Effector CD4-positive, alpha-beta T cell (primary cell): ENCODE results near the gene PLD4.
"Not testable (repeated sequence)": the region's sequence is repeated elsewhere in the genome, so short reads cannot be mapped to it uniquely, and the experiment has no call there.

ENCODE experiments used
- DNase-seq: peaks from one replicate; pipeline ENCODE4 v3.0.0-alpha.2; 2020

The PLD4 gene

DNA sequence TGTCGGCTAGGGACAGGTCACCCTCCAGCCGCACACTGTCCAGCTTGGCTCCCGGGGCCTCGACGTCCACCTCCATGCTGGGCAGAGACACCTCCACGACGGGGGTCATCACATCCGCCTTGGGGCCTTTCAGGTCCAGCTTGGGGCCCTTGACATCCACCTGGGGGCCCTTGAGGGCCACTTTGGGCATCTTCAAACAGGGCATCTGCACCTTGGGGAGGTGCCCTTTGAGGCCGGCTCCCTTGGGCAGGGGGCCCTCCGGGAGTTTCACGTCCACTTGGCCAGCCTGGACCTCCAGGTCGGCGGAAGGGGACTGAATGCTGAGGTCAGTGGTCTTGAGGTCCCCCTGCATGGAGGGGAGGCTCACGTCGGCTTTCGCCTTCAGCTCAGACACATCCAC is 17.9 kb downstream of the PLD4 start:
- no peak for DNase-seq

DNA sequence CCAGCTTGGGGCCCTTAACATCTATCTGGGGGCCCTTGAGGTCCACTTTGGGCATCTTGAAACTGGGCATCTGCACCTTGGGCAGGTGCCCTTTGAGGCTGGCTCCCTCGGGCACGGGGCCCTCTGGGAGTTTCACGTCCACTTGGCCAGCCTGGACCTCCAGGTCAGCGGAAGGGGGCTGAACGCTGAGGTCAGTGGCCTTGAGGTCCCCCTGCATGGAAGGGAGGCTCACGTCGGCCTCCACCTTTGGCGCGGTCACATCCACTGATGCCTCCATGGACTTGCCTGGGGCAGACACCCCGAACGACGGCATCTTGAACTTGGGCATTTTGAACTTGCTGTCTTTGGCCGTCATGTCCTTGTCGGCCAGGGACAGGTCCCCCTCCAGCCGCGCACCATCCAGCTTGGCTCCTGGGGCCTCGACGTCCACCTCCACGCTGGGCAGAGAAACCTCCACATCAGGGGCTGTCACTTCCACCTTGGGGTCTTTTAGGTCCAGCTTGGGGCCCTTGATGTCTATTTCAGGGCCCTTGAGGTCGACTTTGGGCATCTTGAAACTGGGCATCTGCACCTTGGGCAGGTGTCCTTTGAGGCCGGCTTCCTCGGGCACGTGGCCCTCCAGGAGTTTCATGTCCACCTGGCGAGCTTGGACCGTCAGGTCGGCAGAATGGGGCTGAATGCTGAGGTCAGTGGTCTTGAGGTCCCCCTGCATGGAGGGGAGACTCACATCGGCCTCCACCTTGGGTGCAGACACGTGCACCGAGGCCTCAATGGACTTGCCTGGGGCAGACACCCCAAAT is 18.7 kb downstream of the PLD4 start:
- not testable (repeated sequence) for DNase-seq

- DNase-seq: not testable (repeated sequence)
Measured at GRCh38 chr14:104944016-104944308, 19.3 kb downstream of the PLD4 start.

- not testable (repeated sequence) for DNase-seq
Measured at GRCh38 chr14:104944436-104945205, 19.9 kb downstream of the PLD4 start.

- not testable (repeated sequence) for DNase-seq
Measured at GRCh38 chr14:104945266-104945665, 20.6 kb downstream of the PLD4 start.

- DNase-seq: not testable (repeated sequence)
Measured at GRCh38 chr14:104945986-104946965, 21.6 kb downstream of the PLD4 start.

DNA sequence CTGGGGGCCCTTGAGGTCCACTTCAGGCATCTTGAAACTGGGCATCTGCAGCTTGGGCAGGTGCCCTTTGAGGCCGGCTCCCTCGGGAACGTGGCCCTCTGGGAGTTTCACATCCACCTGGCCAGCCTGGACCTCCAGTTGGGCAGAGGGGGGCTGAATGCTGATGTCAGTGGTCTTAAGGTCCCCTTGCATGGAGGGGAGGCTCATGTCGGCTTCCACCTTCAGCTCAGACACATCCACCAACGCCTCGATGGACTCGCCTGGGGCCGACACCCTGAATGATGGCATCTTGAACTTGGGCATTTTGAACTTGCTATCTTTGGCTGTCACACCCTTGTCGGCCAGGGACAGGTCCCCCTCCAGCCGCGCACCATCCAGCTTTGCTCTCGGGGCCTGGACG is 22.5 kb downstream of the PLD4 start:
- DNase-seq: not testable (repeated sequence)

- not testable (repeated sequence) for DNase-seq
Measured at GRCh38 chr14:104947881-104948735, 23.4 kb downstream of the PLD4 start.

DNA sequence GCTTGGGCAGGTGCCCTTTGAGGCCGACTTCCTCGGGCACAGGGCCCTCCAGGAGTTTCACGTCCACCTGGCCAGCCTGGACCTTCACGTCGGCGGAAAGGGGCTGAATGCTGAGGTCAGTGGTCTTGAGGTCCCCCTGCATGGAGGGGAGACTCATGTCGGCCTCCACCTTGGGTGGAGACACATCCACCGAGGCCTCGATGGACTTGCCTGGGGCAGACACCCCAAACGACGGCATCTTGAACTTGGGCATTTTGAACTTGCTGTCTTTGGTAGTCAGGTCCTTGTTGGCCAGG is 24.0 kb downstream of the PLD4 start:
- no peak for DNase-seq

DNA sequence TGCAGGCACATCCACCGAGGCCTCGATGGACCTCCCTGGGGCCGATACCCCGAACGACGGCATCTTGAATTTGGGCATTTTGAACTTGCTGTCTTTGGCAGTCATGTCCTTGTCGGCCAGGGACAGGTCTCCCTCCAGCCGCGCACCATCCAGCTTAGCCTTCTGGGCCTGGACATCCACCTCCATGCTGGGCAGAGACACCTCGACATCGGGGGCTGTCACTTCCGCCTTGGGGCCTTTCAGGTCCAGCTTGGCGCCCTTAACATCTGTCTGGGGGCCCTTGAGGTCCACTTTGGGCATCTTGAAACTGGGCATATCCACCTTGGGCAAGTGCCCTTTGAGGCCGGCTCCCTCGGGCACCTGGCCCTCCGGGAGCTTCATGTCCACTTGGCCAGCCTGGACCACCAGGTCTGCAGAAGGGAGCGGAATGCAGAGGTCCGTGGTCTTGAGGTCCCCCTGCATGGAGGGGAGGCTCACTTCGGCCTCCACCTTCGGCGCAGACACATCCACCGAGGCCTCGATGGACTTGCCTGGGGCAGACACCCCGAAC is 24.8 kb downstream of the PLD4 start:
- not testable (repeated sequence) for DNase-seq

- DNase-seq: no peak
Measured at GRCh38 chr14:104950021-104950420, 25.3 kb downstream of the PLD4 start.

GRCh38 chr14:104950701-104951100 is 26.0 kb downstream of the PLD4 start:
- not testable (repeated sequence) for DNase-seq

DNA sequence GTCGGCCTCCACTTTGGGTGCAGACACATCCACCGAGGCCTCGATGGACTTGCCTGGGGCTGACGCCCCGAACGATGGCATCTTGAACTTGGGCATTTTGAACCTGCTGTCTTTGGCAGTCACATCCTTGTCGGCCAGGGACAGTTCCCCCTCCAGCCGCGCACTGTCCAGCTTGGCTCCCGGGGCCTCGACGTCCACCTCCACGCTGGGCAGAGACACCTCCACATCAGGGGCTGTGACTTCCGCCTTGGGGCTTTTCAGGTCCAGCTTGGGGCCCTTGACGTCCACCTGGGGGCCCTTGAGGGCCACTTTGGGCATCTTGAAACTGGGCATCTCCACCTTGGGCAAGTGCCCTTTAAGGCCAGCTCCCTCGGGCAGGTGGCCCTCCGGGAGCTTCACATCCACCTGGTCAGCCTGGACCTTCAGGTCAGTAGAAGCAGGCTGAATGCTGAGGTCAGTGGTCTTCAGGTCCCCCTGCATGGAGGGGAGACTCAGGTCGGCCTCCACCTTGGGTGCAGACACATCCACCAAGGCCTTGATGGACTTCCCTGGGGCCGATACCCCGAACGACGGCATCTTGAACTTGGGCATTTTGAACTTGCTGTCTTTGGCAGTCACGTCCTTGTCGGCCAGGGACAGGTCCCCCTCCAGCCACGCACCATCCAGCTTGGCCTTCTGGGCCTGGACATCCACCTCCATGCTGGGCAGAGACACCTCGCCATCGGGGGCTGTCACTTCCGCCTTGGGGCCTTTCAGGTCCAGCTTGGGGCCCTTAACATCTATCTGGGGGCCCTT is 27.4 kb downstream of the PLD4 start:
- DNase-seq: not testable (repeated sequence)

GRCh38 chr14:104953097-104953496 is 28.4 kb downstream of the PLD4 start:
- no peak for DNase-seq

- DNase-seq: no peak
Measured at GRCh38 chr14:104953896-104954656, 29.4 kb downstream of the PLD4 start.

GRCh38 chr14:104954746-104955395 is 30.2 kb downstream of the PLD4 start:
- no peak for DNase-seq

DNA sequence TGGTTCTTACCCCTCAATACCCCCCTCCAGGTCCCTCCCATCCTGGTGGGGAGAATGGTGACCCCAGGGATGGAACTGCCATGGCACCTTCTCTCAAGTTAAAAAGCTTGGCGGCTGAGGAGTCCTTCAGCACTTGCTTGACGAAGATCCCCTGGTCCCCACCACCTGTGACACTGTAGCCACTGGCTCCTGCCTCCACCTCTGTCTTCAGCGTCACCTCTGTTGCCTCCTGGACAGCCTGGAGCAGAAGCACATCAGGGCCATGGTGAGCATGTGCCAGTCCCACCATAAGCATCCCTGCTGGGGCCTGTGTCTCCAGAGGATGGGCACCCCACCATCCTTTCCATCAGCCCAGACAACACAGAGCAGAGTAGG is 30.7 kb downstream of the PLD4 start:
- DNase-seq: no peak

GRCh38 chr14:104956290-104956890 is 31.7 kb downstream of the PLD4 start:
- no peak for DNase-seq
